ENCODE measurements around the gene NCOR1.
"Not testable (repeated sequence)": the region's sequence is repeated elsewhere in the genome, so short reads cannot be mapped to it uniquely, and the experiment has no call there.

Gene NCOR1

GRCh38 chr17:16141685-16142084 is 73.6 kb downstream of the NCOR1 start:
- Histone ChIP-seq H3K4me1 (ENCODE audit: control insufficient read depth, low read depth, low read length) (no peaks in the 10 kb centered on the region), H3K36me3 (ENCODE audit: control insufficient read depth, low read depth, low read length) (peaks cover 34% of the 10 kb centered on the region), H3K27me3 (ENCODE audit: control insufficient read depth, insufficient read depth, low read length) (no peaks in the 10 kb centered on the region), H3K27ac (ENCODE audit: low read length) (no peak overlapping the region), H3K9ac (ENCODE audit: low read length) (no peak overlapping the region), H3K9me3 (ENCODE audit: control insufficient read depth, low read depth, low read length) (no peaks in the 10 kb centered on the region), H3K4me3 (ENCODE audit: low read length) (no peak overlapping the region)

DNA sequence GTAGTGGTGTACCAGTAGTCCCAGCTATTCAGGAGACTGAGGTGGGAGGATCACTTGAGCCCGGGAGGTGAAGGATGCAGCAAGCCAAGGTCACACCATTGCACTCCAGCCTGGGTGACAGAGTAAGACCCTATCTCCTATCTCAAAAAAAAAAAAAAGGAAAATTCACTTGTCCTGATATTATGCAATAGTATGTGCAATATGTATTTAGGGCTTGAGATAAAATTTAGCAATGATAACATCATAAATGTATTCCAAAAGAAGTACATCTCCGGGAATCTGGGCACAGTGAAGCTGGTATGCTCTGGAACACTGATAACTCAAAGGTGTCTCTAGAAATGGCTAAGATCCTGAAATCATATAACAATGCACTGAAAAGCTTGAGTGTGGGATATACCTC is 74.5 kb downstream of the NCOR1 start:
- Histone ChIP-seq H3K27me3 (ENCODE audit: control insufficient read depth, insufficient read depth, low read length) (no peaks in the 10 kb centered on the region), H3K9me3 (ENCODE audit: control insufficient read depth, low read depth, low read length) (no peaks in the 10 kb centered on the region), H3K36me3 (ENCODE audit: control insufficient read depth, low read depth, low read length) (peaks cover 35% of the 10 kb centered on the region), H3K9ac (ENCODE audit: low read length) (no peak overlapping the region), H3K4me3 (ENCODE audit: low read length) (no peak overlapping the region), H3K27ac (ENCODE audit: low read length) (no peak overlapping the region), H3K4me1 (ENCODE audit: control insufficient read depth, low read depth, low read length) (no peaks in the 10 kb centered on the region)

DNA sequence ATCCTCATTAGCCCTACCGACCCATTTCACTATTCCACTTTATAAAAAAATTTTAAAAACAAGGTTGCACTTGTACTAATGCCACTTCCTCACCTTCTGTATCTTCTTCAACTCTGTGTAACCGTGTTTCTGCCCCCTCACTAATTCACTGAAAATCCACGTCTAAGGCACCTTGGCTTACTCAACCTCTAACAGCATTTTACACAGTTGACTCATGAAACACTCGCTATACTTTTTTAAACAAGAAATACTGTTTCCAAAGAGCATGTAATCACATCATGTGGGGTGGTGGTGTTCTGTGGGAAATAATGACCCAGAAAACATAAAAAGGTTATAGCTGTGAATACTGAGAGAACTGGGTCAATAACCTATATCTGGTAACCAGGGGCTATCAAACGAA is 79.9 kb downstream of the NCOR1 start:
- no peak overlapping the region for H3K4me3 ChIP-seq (ENCODE audit: low read length)
- no peaks in the 10 kb centered on the region for H3K27me3 ChIP-seq (ENCODE audit: control insufficient read depth, insufficient read depth, low read length)
- H3K9me3 ChIP-seq (ENCODE audit: control insufficient read depth, low read depth, low read length) = no peaks in the 10 kb centered on the region
- H3K9ac ChIP-seq (ENCODE audit: low read length) = no peak overlapping the region
- H3K36me3 ChIP-seq (ENCODE audit: control insufficient read depth, low read depth, low read length) = peaks cover 39% of the 10 kb centered on the region
- H3K4me1 ChIP-seq (ENCODE audit: control insufficient read depth, low read depth, low read length) = no peaks in the 10 kb centered on the region
- no peak overlapping the region for H3K27ac ChIP-seq (ENCODE audit: low read length)

- no peaks in the 10 kb centered on the region for H3K27me3 ChIP-seq (ENCODE audit: control insufficient read depth, insufficient read depth, low read length)
- H3K27ac ChIP-seq (ENCODE audit: low read length) = no peak overlapping the region
- H3K9me3 ChIP-seq (ENCODE audit: control insufficient read depth, low read depth, low read length) = no peaks in the 10 kb centered on the region
- no peaks in the 10 kb centered on the region for H3K4me1 ChIP-seq (ENCODE audit: control insufficient read depth, low read depth, low read length)
- H3K36me3 ChIP-seq (ENCODE audit: control insufficient read depth, low read depth, low read length) = peaks cover 33% of the 10 kb centered on the region
- H3K9ac ChIP-seq (ENCODE audit: low read length) = no peak overlapping the region
- no peak overlapping the region for H3K4me3 ChIP-seq (ENCODE audit: low read length)
Measured at GRCh38 chr17:16131593-16131992, 83.7 kb downstream of the NCOR1 start.

DNA sequence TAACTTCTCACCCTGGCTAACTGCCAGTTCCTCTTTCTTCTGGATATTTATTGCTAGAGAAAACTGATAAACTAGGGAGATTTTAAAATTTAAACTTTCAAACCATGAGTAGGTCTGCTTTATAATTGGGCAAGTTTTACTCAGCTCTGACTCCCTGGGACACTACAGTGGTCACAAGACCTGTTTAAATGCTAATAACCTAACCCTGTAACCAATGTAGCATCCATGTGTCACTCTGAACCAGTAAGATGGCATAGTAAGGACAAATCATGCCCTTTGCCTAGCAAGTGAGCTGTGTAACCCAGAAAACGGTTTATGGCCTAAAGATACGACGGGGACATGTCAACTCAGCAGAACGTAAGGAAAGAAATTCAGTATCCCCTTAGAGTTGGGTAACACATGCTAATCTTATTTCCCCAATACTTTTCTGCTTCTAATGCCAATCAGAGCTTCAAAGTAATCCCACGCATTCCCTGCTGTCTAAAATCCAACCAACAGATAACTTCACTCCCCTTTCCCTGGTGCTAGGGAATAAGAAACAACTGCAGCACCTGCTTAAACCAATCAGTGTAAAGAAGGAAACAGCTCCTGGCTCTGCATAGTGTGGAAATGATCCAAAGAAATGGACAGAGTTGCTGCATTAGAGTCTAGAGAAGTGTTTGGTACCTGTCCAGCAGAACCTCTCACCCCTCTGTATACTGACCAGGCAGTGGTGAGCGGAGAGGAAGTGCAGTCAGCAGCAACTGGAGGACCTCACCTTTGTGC is 85.7 kb downstream of the NCOR1 start:
- H3K4me1 ChIP-seq (ENCODE audit: control insufficient read depth, low read depth, low read length) = no peaks in the 10 kb centered on the region
- no peak overlapping the region for H3K27ac ChIP-seq (ENCODE audit: low read length)
- H3K9me3 ChIP-seq (ENCODE audit: control insufficient read depth, low read depth, low read length) = no peaks in the 10 kb centered on the region
- H3K36me3 ChIP-seq (ENCODE audit: control insufficient read depth, low read depth, low read length) = peaks cover 25% of the 10 kb centered on the region
- H3K27me3 ChIP-seq (ENCODE audit: control insufficient read depth, insufficient read depth, low read length) = no peaks in the 10 kb centered on the region
- H3K4me3 ChIP-seq (ENCODE audit: low read length) = no peak overlapping the region
- no peak overlapping the region for H3K9ac ChIP-seq (ENCODE audit: low read length)

GRCh38 chr17:16123531-16123930 is 91.8 kb downstream of the NCOR1 start:
- Histone ChIP-seq H3K4me3 (ENCODE audit: low read length) (no peak overlapping the region), H3K36me3 (ENCODE audit: control insufficient read depth, low read depth, low read length) (peaks cover 35% of the 10 kb centered on the region), H3K9ac (ENCODE audit: low read length) (no peak overlapping the region), H3K4me1 (ENCODE audit: control insufficient read depth, low read depth, low read length) (no peaks in the 10 kb centered on the region), H3K27me3 (ENCODE audit: control insufficient read depth, insufficient read depth, low read length) (no peaks in the 10 kb centered on the region), H3K27ac (ENCODE audit: low read length) (no peak overlapping the region), H3K9me3 (ENCODE audit: control insufficient read depth, low read depth, low read length) (no peaks in the 10 kb centered on the region)

- H3K9ac ChIP-seq (ENCODE audit: low read length) = no peak overlapping the region
- H3K36me3 ChIP-seq (ENCODE audit: control insufficient read depth, low read depth, low read length) = peaks cover 41% of the 10 kb centered on the region
- H3K27ac ChIP-seq (ENCODE audit: low read length) = no peak overlapping the region
- no peak overlapping the region for H3K4me3 ChIP-seq (ENCODE audit: low read length)
- no peaks in the 10 kb centered on the region for H3K4me1 ChIP-seq (ENCODE audit: control insufficient read depth, low read depth, low read length)
- H3K9me3 ChIP-seq (ENCODE audit: control insufficient read depth, low read depth, low read length) = no peaks in the 10 kb centered on the region
- no peaks in the 10 kb centered on the region for H3K27me3 ChIP-seq (ENCODE audit: control insufficient read depth, insufficient read depth, low read length)
Measured at GRCh38 chr17:16122697-16123434, 92.5 kb downstream of the NCOR1 start.

- Histone ChIP-seq H3K36me3 (ENCODE audit: control insufficient read depth, low read depth, low read length) (peaks cover 50% of the 10 kb centered on the region), H3K27ac (ENCODE audit: low read length) (no peak overlapping the region), H3K4me1 (ENCODE audit: control insufficient read depth, low read depth, low read length) (no peaks in the 10 kb centered on the region), H3K4me3 (ENCODE audit: low read length) (no peak overlapping the region), H3K9ac (ENCODE audit: low read length) (no peak overlapping the region), H3K27me3 (ENCODE audit: control insufficient read depth, insufficient read depth, low read length) (no peaks in the 10 kb centered on the region), H3K9me3 (ENCODE audit: control insufficient read depth, low read depth, low read length) (peaks cover 1% of the 10 kb centered on the region)
Measured at GRCh38 chr17:16121915-16122314, 93.4 kb downstream of the NCOR1 start.

- H3K9ac ChIP-seq (ENCODE audit: low read length) = no peak overlapping the region
- peaks cover 60% of the 10 kb centered on the region for H3K36me3 ChIP-seq (ENCODE audit: control insufficient read depth, low read depth, low read length)
- H3K4me3 ChIP-seq (ENCODE audit: low read length) = no peak overlapping the region
- H3K4me1 ChIP-seq (ENCODE audit: control insufficient read depth, low read depth, low read length) = no peaks in the 10 kb centered on the region
- H3K27me3 ChIP-seq (ENCODE audit: control insufficient read depth, insufficient read depth, low read length) = no peaks in the 10 kb centered on the region
- peaks cover 9% of the 10 kb centered on the region for H3K9me3 ChIP-seq (ENCODE audit: control insufficient read depth, low read depth, low read length)
- H3K27ac ChIP-seq (ENCODE audit: low read length) = no peak overlapping the region
Measured at GRCh38 chr17:16120937-16121336, 94.4 kb downstream of the NCOR1 start.

DNA sequence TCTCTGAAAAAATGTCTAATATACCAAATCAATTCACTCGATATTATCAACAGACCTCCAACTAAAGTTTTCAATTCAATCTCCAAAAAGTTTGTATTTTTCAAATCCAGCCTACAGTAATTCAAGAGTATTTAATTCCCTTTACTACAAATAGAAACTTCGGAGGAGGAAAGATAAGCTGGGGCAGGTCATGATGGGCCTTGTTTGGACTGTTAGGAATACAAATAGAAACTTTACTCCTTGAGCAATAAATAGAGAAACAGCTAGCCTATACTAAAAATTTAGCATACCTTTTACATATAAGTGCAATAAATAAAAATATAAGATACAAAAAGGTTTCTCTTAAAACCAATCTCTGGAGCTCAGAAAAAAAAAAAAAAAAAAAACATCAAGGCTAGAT is 98.2 kb downstream of the NCOR1 start:
- Histone ChIP-seq H3K9me3 (ENCODE audit: control insufficient read depth, low read depth, low read length) (peaks cover 13% of the 10 kb centered on the region), H3K27me3 (ENCODE audit: control insufficient read depth, insufficient read depth, low read length) (no peaks in the 10 kb centered on the region), H3K36me3 (ENCODE audit: control insufficient read depth, low read depth, low read length) (peaks cover 68% of the 10 kb centered on the region), H3K4me1 (ENCODE audit: control insufficient read depth, low read depth, low read length) (no peaks in the 10 kb centered on the region), H3K4me3 (ENCODE audit: low read length) (no peak overlapping the region), H3K27ac (ENCODE audit: low read length) (no peak overlapping the region), H3K9ac (ENCODE audit: low read length) (no peak overlapping the region)

DNA sequence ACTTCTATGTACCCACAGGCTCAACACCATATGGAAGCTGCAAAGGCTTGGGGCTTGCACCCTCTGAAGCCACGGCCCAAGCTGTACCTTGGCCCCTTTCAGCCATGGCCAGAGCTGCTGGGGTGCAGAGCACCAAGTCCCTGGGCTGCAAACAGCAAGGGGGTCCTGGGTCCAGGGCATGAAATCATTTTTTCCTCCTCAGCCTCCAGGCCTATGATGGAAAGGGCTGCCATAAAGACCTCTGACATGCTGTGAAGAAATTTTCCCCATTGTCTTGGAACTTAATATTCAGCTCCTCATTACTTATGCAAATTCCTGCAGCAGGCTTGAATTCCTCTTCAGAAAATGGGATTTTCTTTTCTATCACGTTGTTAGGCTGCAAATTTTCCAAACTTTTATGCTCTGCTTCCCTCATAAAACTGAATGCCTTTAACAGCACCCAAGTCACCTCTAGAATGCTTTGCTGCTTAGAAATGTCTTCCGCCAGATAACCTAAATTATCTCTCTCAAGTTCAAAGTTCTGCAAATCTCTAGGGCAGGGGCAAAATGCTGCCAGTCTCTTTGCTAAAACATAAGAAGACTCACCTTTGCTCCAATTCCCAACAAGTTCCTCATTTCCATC is 100.1 kb downstream of the NCOR1 start:
- H3K27me3 ChIP-seq (ENCODE audit: control insufficient read depth, insufficient read depth, low read length); H3K9ac ChIP-seq (ENCODE audit: low read length); H3K4me3 ChIP-seq (ENCODE audit: low read length); H3K4me1 ChIP-seq (ENCODE audit: control insufficient read depth, low read depth, low read length); H3K27ac ChIP-seq (ENCODE audit: low read length): not testable (repeated sequence)
- Histone ChIP-seq H3K36me3 (ENCODE audit: control insufficient read depth, low read depth, low read length) (peaks cover 54% of the 10 kb centered on the region), H3K9me3 (ENCODE audit: control insufficient read depth, low read depth, low read length) (peaks cover 13% of the 10 kb centered on the region)

Data from iPS-18a (cell line).